SKM-1 (cell line): ENCODE measurements around the gene ADGRD1.

ENCODE experiments used
- DNase-seq: peaks from one replicate; lab custom pipeline; 2025; ENCODE audit not compliant: unreplicated experiment; lab: John Stamatoyannopoulos, UW

The ADGRD1 gene

GRCh38 chr12:131130311-131130911, 176.7 kb downstream of the ADGRD1 start:
- DNase-seq, result no peak

DNA sequence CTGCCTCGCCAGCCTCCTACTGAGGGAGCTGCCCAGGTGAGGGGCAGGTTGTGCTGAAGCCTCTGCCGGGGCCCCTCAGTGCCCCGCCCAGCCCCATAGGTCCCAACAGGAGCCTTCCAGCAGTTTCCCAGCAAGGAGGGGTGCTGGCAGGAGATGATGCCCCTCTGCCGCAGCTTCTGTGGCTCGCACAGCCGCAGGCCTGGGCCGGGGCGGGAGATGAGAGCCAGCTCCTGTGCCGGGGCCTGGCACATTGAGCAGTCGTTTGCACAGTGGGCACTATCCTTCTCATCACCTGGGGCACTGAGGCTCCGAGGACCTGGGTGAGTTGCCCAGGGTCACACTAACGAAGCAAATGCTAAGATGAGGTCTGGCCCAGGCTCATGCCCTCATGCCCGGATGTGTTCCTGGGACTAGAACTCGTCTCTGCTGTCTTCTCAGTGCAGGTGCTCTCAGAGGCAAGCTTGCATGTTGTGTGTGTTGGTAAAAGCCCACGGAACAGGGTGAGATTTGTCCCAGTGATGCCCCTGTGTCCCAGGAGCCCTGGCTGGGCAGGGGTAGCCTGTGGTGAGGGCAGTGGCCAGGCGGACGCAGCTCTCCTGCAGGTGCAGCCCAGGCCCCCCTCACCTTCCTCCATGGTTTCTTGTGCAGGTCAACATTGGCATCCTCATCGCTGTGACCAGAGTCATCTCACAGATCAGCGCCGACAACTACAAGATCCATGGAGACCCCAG, 177.5 kb downstream of the ADGRD1 start:
- DNase-seq, result no peak

DNA sequence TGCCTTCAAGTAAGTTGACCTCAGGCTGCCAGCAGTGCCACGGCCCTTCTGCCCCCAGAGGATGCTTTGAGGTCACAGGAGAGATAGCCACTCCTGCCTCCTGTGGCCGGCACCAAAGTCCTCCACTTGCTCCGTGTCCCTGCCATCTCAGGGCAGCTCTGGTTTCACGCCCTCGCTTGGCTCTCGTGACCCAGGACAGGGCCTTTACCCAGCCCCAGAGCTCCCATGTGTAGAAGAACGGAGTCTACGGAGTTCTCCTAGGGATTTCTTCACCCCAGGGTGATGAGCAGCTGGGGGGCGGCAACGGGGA, 178.1 kb downstream of the ADGRD1 start:
- no peak for DNase-seq

- DNase-seq, result peak; percentile 5
These were observed 178.6 kb downstream of the ADGRD1 start for GRCh38 chr12:131132118-131132892.

GRCh38 chr12:131133015-131133905, 179.6 kb downstream of the ADGRD1 start:
- DNase-seq, result peak; percentile 16

DNA sequence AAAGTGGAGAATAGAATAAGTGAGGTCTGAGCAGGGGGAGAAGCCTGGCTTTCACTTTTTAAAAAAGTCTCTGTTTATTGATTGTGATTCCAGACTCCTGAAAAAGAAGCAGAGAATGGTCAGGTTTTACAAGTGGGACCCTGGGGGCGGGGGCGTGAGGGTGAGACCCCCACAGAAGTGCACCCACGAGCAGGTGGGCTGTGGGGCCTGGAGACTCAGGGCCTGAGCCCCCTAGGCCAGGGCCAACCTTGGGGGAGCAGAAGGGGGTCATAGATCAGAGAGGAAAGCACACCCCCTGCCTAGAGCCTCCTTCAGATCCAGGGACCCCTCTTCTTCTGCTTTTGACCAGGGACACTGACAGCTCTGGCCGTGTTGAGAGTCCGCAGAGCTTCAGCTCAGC, 180.3 kb downstream of the ADGRD1 start:
- DNase-seq, result no peak

GRCh38 chr12:131134523-131135310, 181.0 kb downstream of the ADGRD1 start:
- DNase-seq, result no peak

DNA sequence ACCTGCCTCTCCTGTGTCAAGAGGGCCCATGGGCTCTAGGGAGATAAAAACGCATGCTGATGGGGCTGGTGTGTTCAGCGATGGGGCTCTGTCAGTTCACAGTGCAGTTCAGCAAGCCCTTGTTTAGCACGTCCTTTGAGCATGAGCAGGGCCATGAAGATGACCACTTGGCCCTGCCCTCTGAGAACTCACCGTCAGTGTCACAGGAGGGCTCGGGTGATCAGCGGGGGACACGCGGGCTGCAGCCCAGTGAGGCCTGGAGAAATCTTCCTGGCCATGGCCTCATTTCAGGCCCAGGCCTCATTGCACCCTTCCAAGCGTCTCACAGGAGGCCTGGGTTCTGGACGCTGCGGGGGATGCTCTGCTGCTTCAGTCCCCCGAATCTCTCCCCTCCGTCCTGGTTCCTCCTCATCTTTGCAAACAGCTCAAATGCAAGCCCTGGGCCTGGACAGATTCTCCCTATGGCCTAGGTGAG, 181.6 kb downstream of the ADGRD1 start:
- no peak for DNase-seq

- no peak for DNase-seq
These were observed 182.3 kb downstream of the ADGRD1 start for GRCh38 chr12:131135786-131136538.

DNA sequence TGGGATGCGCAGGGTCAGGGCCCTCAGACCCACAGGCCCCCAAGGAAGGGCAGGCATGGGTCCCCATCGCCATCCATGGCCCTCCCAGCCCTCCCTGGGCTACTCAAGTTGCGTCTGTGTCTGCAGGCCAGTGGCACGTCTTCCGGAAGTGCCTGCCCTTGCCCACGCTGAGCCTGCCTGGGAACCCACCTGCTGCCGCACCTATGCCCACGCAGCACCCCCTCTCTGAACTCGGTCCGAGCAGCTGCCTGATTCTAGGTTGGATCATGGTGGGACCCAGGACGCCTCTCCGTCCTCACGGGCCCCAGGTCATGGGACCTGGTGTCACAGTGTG, 182.8 kb downstream of the ADGRD1 start:
- no peak for DNase-seq

DNA sequence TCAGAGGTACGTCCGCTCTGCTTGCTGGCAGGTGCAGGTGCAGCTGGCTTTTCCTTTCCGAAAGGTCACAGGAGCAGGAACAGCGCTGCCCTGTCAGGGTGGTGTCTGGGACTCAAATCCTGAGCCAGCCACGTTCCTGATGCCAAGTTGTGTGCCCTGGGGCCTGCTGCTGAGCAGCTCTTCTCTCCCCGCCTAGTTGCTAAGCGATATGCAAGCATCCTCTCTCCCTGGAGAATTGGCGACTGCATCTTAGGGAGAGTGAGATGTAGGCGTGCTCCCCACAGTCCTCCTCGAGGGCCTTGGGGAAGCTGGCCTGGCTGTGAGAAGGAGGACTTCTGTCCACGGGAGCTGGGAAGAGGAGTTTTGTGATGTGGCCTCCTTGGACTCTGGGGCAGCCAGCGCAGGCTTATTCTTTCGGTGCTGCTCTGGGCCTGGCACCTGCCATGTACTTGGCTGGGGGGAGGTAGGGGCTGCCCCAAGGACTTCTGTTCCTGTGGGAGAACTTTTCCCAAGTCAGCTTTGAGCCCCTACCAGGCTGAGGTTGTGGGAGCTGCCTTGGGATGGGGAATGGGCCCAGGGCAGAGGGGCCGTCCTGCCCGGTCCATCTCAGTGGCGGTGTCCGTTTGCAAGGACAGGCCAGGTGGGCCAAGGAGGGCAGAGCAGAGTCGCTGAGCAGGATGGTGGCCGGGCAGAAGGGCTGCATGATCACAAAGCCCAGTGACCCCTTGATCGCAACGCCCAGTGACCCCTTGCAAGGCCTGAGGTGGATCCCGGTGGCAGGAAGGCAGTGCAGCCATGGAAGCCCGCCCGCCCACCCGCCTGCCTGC, 183.5 kb downstream of the ADGRD1 start:
- no peak for DNase-seq

- no peak for DNase-seq
These were observed 184.3 kb downstream of the ADGRD1 start for GRCh38 chr12:131137836-131138637.

- DNase-seq, result no peak
These were observed 185.1 kb downstream of the ADGRD1 start for GRCh38 chr12:131138638-131139362.

DNA sequence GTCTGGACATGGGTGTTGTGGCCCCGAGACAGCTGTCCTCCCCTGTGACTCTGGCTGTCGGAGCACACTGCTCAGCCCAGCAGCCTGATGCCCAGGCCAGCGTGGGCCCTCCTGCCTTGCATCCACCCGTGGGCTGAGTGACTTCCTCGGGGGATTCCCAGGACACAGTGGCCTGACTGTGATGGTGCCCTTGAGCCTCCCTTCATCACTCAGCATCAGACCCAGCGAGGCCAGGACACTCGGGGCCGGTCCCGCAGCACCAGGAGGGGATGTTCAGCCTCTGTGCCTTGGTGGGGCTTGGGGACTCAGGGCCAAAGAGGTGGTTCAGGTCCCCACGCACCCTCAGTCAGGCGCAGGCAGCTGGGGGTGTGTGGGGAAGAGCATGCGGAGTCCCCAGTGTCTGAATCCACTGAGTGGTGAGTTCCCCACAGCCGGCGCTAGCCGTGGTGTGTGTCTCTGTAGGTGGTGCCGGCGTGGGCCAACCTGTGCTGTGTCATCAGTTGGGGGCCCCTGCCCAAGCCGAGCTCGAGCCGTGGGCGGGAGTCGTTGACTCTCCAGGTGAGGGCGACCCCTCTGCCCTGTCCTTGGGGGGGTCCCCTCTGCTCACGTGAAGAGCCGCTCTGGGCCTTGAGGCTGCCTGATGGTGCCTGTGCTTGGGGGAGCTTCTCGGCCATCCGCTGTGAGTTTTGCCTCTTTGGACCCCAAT, 185.8 kb downstream of the ADGRD1 start:
- no peak for DNase-seq

DNA sequence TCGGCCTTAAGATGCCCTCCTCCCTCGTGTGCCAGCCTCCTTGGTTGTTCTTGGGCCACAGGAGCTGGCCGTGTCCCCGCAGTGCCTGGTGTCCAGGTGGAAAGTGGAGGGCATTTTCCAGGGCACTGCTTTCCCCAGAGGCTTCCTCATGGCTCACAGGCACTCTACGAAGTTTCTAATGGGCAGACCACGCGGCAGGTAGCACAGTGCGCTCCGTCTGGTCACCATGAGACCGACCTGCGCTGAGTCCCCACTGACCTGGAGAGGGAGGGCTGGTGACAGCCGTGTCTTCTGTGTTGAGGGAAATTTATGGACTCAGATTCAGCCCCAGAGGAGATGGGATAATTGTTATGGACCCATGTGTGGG, 186.3 kb downstream of the ADGRD1 start:
- no peak for DNase-seq

DNA sequence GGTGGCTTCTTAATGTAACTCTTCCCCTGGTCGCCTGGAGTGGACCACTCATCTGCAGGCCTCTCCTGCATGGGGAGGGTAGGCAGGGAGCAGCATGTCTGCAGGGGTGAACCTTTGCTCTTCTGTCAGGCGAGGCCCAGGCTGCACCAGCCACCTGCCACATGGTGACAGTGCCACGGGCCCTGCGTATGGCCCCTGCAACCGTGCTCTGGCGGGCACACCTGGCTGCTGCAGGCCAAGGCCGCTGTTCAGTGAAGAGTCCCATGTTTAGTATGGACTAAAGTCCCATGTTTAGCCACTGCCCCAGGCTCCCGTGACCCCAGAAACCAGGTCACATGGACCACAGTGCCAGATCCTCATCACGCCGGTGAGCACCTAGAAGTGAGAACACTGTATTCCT, 187.0 kb downstream of the ADGRD1 start:
- DNase-seq, result no peak

- no peak for DNase-seq
These were observed 187.8 kb downstream of the ADGRD1 start for GRCh38 chr12:131141514-131141913.
